Kidney (tissue), 14 donors: Measurements from ENCODE around the gene CCDC188. TPM values are rescaled to one million over a fixed set of nuclear protein-coding genes. Genes with fewer than 3 reads are reported as not detected.

Experiments used
- DNase-seq, 5 donors: peaks; one replicate each; pipeline ENCODE4 v3.0.0-alpha.2; 2013 to 2020
- FAIRE-seq: peaks from 2 replicates; lab custom pipeline; 2012; peaks lifted over from hg19 to GRCh38; lab: Jason Lieb, UNC
- H3K27ac ChIP-seq, 2 donors: one replicate each; pipeline ENCODE4 v1.7.0; 2013; ENCODE audit warnings: low read depth in 2 of 2, low read length in 2 of 2, inconsistent platforms in 1 of 2
- H3K27me3 ChIP-seq: one replicate; pipeline ENCODE4 v1.7.1; 2013; ENCODE audit warnings: low read length, inconsistent platforms; ENCODE audit not compliant: control insufficient read depth, insufficient read depth
- H3K36me3 ChIP-seq, 3 donors: one replicate each; pipeline versions ENCODE4 v1.7.0 to v1.7.1; 2013; ENCODE audit warnings: low read length in 3 of 3, control low read depth in 1 of 3, inconsistent platforms in 1 of 3; ENCODE audit not compliant: insufficient read depth in 3 of 3, control insufficient read depth in 2 of 3
- H3K4me1 ChIP-seq, 3 donors: one replicate each; pipeline versions ENCODE4 v1.7.0 to v1.7.1; 2013; ENCODE audit warnings: low read length in 3 of 3, inconsistent platforms in 1 of 3, low read depth in 1 of 3; ENCODE audit not compliant: control insufficient read depth in 2 of 3, insufficient read depth in 2 of 3
- H3K4me3 ChIP-seq, 3 donors: one replicate each; pipeline versions ENCODE4 v1.7.0 to v1.8.1; 2013; ENCODE audit warnings: low read length in 3 of 3, control low read depth in 1 of 3, inconsistent platforms in 1 of 3
- H3K9ac ChIP-seq, 3 donors: one replicate each; pipeline versions ENCODE4 v1.7.0 to v1.7.1; 2013; ENCODE audit warnings: low read length in 3 of 3, control low read depth in 1 of 3, inconsistent platforms in 1 of 3
- H3K9me3 ChIP-seq, 3 donors: one replicate each; pipeline versions ENCODE4 v1.7.0 to v1.7.1; 2013; ENCODE audit warnings: low read length in 3 of 3, control low read depth in 1 of 3, inconsistent platforms in 1 of 3; ENCODE audit not compliant: control insufficient read depth in 2 of 3, insufficient read depth in 1 of 3
- intact Hi-C: fragments of 100-400 bp; cut with DNase I; formaldehyde crosslinking; loops from one replicate; pipeline ENCODE4 v1.11.1; 2022
- polyA plus RNA-seq: library from polyadenylated mRNA; stranded (reverse); fragments of 350-450 nt; fragmentation: Illumina TruSeq; extraction: RNeasy Lipid Tissue Mini Kit (QIAGEN cat#74804); gene quantifications from one replicate; pipeline ENCODE4 v1.2.3, GENCODE V29; 2014; ENCODE audit warnings: low read depth, low replicate concordance; ENCODE audit not compliant: insufficient read depth
- total RNA-seq: library from RNA; stranded (reverse); fragmentation: NEBNext Ultra II Directional; extraction: Animal tissue kit (Norgen Biotek cat#: 25700); gene quantifications from one replicate; pipeline ENCODE4 v1.2.1, GENCODE V29; 2021
- TF ChIP-seq, protein P1 (sequence below): IDR thresholded peaks from 3 replicates; pipeline ENCODE4 v1.5.1; 2012; ENCODE audit warnings: mild to moderate bottlenecking, moderate library complexity, borderline replicate concordance; ENCODE audit not compliant: insufficient read depth; ENCODE audit errors: extremely low read depth
- donor health status: control.
- donor health status: control.
- donor health status: control.
- donor health status: control.
- donor health status: control.
- donor health status: DM: yes; HTN: yes; CAD: no.
- donor health status: Normal renal cell carcinoma (clear cell type).

The CCDC188 gene
- total and polyA plus RNA-seq, 2 donors from 2014 or later: 0.54 to 2.8 TPM

DNA sequence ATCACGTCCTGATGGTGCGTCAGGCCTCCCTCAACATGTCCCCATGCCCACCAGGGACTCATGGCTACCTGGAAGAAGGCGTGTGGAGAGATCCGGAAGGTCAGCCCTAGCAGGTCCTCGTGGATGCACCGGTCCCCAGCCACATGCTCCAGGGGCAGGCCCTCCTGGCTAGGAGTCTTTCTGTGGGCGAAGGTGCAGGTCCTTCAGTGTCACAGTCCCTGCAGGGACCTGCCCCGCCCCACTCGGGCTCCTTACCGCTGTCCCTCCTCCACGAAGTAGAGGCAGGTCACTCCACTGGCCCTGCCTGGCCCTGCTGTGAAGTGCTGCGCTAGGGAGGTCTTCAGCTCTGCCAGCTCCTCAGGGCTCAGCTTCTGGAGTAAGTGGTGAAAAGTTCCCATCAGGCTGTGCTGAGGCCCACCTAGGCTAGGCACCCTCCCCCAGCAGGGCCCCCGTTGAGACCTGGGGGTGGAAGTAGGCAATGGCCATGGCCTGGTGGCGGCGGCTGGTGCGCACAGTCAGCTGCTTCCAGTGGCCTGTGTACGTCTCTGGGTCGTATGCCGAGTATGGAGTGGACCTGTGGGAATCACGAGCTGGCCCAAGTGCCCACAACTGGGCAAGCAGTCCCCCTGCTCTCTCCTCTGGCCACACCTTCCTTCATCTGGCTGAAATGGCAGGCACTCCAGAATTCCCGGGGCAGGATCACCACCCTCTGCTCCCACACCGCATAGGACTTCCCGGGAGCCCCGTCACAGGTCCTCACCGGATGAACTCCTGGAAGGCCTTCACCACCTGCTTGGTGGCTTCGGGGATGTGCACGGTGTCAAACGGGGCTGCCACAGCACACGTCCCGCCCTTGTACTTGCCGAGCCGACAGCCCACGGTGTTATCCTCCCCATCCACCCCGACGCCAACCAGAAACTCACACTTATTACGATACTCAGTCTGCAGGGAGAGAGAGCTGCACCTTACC, 36.1 kb downstream of the CCDC188 start:
- TF ChIP-seq, protein P1, sequence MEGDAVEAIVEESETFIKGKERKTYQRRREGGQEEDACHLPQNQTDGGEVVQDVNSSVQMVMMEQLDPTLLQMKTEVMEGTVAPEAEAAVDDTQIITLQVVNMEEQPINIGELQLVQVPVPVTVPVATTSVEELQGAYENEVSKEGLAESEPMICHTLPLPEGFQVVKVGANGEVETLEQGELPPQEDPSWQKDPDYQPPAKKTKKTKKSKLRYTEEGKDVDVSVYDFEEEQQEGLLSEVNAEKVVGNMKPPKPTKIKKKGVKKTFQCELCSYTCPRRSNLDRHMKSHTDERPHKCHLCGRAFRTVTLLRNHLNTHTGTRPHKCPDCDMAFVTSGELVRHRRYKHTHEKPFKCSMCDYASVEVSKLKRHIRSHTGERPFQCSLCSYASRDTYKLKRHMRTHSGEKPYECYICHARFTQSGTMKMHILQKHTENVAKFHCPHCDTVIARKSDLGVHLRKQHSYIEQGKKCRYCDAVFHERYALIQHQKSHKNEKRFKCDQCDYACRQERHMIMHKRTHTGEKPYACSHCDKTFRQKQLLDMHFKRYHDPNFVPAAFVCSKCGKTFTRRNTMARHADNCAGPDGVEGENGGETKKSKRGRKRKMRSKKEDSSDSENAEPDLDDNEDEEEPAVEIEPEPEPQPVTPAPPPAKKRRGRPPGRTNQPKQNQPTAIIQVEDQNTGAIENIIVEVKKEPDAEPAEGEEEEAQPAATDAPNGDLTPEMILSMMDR: no peak
- Histone ChIP-seq H3K27ac (no peak overlapping the region), H3K9ac (no peak overlapping the region), H3K27me3 (no peaks in the 10 kb centered on the region), H3K9me3 (no peaks in the 10 kb centered on the region), H3K4me3 (no peak overlapping the region), H3K36me3 (peaks cover 0 to 23% (median 5%) of the 10 kb centered on the region in 3 donors), H3K4me1 (peaks cover 0 to 18% (median 4%) of the 10 kb centered on the region in 3 donors)
- DNase-seq: peak in 1 of 5 donors; percentile 80
- FAIRE-seq: no peak
- intact Hi-C loops: loop anchor here (10.0 kb wide), 1 partner anchor 90 kb away; the partner anchor contains the start of gene TANGO2

DNA sequence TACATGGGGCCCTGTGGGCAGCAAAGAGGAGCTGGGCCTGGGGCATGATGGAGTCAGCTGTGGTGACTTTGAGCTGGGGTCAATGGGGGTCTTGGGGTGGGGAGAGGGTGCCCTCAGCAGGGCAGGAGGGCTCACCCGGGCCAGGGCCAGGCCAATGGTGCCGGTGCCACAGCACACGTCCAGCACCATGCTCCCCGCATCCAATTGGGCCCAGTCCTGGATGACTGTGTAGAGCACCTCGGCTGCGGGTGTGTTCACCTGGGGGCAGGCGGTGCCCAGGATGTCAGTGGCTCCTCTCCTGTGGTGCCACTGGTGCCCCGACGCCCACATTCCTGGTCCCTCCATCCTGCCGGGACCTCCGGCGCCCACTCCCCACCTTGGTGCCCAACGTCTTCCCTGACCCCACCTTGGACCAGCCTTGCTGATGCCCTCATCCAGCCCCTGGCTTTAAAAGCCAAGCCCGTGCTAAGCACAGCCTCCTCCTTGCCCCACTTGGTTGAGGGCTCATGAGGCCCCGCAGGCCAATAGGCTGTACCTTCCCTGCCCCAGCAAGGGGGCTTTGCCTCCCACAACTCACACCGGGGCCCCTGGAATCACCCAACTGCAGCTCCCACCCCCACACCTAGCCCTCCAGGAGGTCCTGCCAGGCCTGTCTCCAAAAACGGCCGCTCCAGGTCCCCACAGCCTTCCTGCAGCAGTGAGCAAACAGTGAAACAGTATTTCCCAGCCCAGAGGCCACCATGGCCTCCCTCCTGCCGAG, 37.1 kb downstream of the CCDC188 start:
- H3K27ac ChIP-seq: no peak overlapping the region
- no peak for FAIRE-seq
- H3K4me3 ChIP-seq: no peak overlapping the region
- no peaks in the 10 kb centered on the region for H3K27me3 ChIP-seq
- TF ChIP-seq, protein P1: no peak
- intact Hi-C loops: loop anchor here (10.0 kb wide), 1 partner anchor 89 kb away; the partner anchor contains the start of gene TANGO2
- H3K9me3 ChIP-seq: no peaks in the 10 kb centered on the region
- peak in 1 of 5 donors; percentile 71 for DNase-seq
- peaks cover 0 to 17% (median 4%) of the 10 kb centered on the region in 3 donors for H3K4me1 ChIP-seq
- H3K36me3 ChIP-seq: peaks cover 0 to 22% (median 7%) of the 10 kb centered on the region in 3 donors
- H3K9ac ChIP-seq: no peak overlapping the region

DNA sequence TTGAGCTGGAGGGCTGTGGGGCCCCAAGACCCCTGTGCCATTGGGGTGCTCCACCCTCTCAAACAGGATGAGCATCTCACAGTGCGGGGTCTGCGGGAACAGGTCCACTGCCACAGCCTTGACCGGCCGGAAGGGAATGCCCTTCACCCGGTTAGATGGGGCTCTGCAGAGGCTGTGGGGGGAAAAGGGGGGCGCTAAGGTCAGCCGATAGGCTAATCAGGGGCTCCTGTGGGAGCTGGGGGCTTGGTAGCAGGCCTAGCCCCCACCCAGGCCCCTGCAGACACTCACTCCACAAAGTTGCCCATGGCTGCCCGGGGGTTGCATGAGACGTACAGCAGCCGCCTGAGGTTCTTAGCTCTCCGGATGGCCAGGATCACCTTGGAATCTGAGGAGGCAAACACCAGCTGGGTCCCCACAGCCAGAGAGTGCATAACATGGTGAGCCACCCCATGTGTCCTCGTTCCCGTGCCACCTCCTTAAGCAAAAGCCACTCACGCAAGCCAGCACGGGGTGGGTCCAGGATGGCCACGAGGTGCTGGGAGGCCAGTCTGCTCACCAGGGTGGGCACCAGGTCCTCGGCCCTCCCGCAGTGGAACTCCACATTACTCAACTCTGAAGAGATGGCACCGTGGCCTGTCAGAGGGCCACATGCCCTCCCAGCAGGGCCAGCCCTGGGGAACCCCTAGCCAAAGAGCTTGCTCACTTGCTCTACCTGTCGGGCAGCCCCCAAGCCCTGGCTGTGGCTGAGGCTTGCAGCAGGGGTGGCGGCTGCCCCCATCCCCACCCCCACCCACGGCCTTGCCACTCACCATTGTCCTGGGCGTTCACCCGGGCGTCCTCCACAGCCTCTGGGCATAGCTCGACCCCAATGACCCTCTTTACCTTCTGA, 38.0 kb downstream of the CCDC188 start:
- H3K27me3 ChIP-seq: no peaks in the 10 kb centered on the region
- H3K9ac ChIP-seq: no peak overlapping the region
- no peak overlapping the region for H3K4me3 ChIP-seq
- peaks cover 0 to 9% (median 0%) of the 10 kb centered on the region in 3 donors for H3K4me1 ChIP-seq
- DNase-seq (peak in 1 of 5 donors; percentile 73), FAIRE-seq (no peak)
- intact Hi-C loops: loop anchor here (10.0 kb wide), 1 partner anchor 88 kb away; the partner anchor contains the start of gene TANGO2
- H3K36me3 ChIP-seq: peaks cover 0 to 30% (median 11%) of the 10 kb centered on the region in 3 donors
- TF ChIP-seq, protein P1: no peak
- H3K9me3 ChIP-seq: no peaks in the 10 kb centered on the region
- H3K27ac ChIP-seq: no peak overlapping the region
